HuH-7.5 (cell line): ENCODE data around the gene PAX9.

Source experiments
- DNase-seq: peaks from one replicate; pipeline ENCODE4 v3.0.0; 2011; ENCODE audit warnings: low spot score

The PAX9 gene

GRCh38 chr14:36655963-36656686, 5.5 kb upstream of the PAX9 start:
- peak; percentile 71 for DNase-seq

- DNase-seq = no peak
These were observed 4.8 kb upstream of the PAX9 start for GRCh38 chr14:36656687-36657398.

- no peak for DNase-seq
These were observed 4.1 kb upstream of the PAX9 start for GRCh38 chr14:36657399-36658122.

- DNase-seq = no peak
These were observed 3.3 kb upstream of the PAX9 start for GRCh38 chr14:36658123-36659009.

GRCh38 chr14:36659010-36659821, 2.4 kb upstream of the PAX9 start:
- DNase-seq = no peak

GRCh38 chr14:36659822-36660735, 1.6 kb upstream of the PAX9 start:
- DNase-seq = no peak

- no peak for DNase-seq
These were observed 739 bp upstream of the PAX9 start for GRCh38 chr14:36660736-36661505.

GRCh38 chr14:36662258-36662542, 540 bp downstream of the PAX9 start:
- no peak for DNase-seq

- no peak for DNase-seq
These were observed 1.1 kb downstream of the PAX9 start for GRCh38 chr14:36662543-36663403.

- no peak for DNase-seq
These were observed 2.0 kb downstream of the PAX9 start for GRCh38 chr14:36663404-36664321.

- no peak for DNase-seq
These were observed 2.9 kb downstream of the PAX9 start for GRCh38 chr14:36664322-36665193.

- no peak for DNase-seq
These were observed 4.3 kb downstream of the PAX9 start for GRCh38 chr14:36665887-36666415.

GRCh38 chr14:36666416-36667206, 5.0 kb downstream of the PAX9 start:
- DNase-seq = no peak

- no peak for DNase-seq
These were observed 6.0 kb downstream of the PAX9 start for GRCh38 chr14:36667679-36668078.

- DNase-seq = no peak
These were observed 9.5 kb downstream of the PAX9 start for GRCh38 chr14:36671149-36671548.
